Astrocyte (in vitro differentiated cells and primary cell): ENCODE measurements around the gene DBET. TPM values are rescaled to one million over a fixed set of nuclear protein-coding genes. Genes with fewer than 3 reads are reported as not detected.
"Not testable (repeated sequence)": the region's sequence is repeated elsewhere in the genome, so short reads cannot be mapped to it uniquely, and the experiment has no call there.

Experiments used
- DNase-seq: peaks from one replicate; pipeline ENCODE4 v3.0.0-alpha.2; 2010; ENCODE audit warnings: low read depth
- FAIRE-seq: peaks from 2 replicates; lab custom pipeline; 2011; peaks lifted over from hg19 to GRCh38; lab: Jason Lieb, UNC
- H2AFZ ChIP-seq: 2 replicates; pipeline ENCODE4 v1.6.0; 2012; ENCODE audit warnings: low read depth, low read length, inconsistent platforms
- H3K27ac ChIP-seq: 2 replicates; pipeline ENCODE4 v1.5.1; 2011; ENCODE audit warnings: low read depth, low read length, inconsistent platforms
- H3K27me3 ChIP-seq: 2 replicates; pipeline ENCODE4 v1.6.0; 2011; ENCODE audit warnings: low read length, inconsistent platforms; ENCODE audit not compliant: insufficient read depth
- H3K36me3 ChIP-seq: 2 replicates; pipeline ENCODE4 v1.5.1; 2011; ENCODE audit warnings: low read length, inconsistent platforms; ENCODE audit not compliant: insufficient read depth
- H3K4me1 ChIP-seq: 2 replicates; pipeline ENCODE4 v1.5.1; 2011; ENCODE audit warnings: low read length, inconsistent platforms; ENCODE audit not compliant: insufficient read depth
- H3K4me2 ChIP-seq: 2 replicates; pipeline ENCODE4 v1.6.0; 2012; ENCODE audit warnings: low read length, inconsistent platforms
- H3K4me3 ChIP-seq: 2 replicates; pipeline ENCODE4 v1.5.1; 2011; ENCODE audit warnings: low read depth, mild to moderate bottlenecking, low read length, inconsistent platforms; ENCODE audit not compliant: insufficient read depth
- H3K79me2 ChIP-seq: 2 replicates; pipeline ENCODE4 v1.6.0; 2012; ENCODE audit warnings: mild to moderate bottlenecking, low read length, inconsistent platforms; ENCODE audit not compliant: insufficient read depth
- H3K9ac ChIP-seq: 2 replicates; pipeline ENCODE4 v1.6.0; 2012; ENCODE audit warnings: mild to moderate bottlenecking, low read length, inconsistent platforms
- H3K9me3 ChIP-seq: 2 replicates; pipeline ENCODE4 v1.5.1; 2012; ENCODE audit warnings: low read depth, mild to moderate bottlenecking, low read length, inconsistent platforms; ENCODE audit not compliant: insufficient read depth
- H4K20me1 ChIP-seq: 2 replicates; pipeline ENCODE4 v1.6.0; 2012; ENCODE audit warnings: low read length, inconsistent platforms; ENCODE audit not compliant: insufficient read depth
- H3K27ac Mint-ChIP-seq: one replicate; pipeline ENCODE4 v1.8.0; 2021; ENCODE audit warnings: mild to moderate bottlenecking, mixed read lengths; ENCODE audit not compliant: unreplicated experiment
- H3K27me3 Mint-ChIP-seq: one replicate; pipeline ENCODE4 v1.8.0; 2021; ENCODE audit warnings: low read depth, mixed read lengths; ENCODE audit not compliant: unreplicated experiment
- H3K36me3 Mint-ChIP-seq: one replicate; pipeline ENCODE4 v1.8.0; 2021; ENCODE audit warnings: low read depth, mixed read lengths; ENCODE audit not compliant: unreplicated experiment
- H3K4me1 Mint-ChIP-seq: one replicate; pipeline ENCODE4 v1.8.0; 2021; ENCODE audit warnings: low read depth, mixed read lengths; ENCODE audit not compliant: unreplicated experiment
- H3K4me3 Mint-ChIP-seq: one replicate; pipeline ENCODE4 v1.8.0; 2021; ENCODE audit warnings: mild to moderate bottlenecking, moderate library complexity, mixed read lengths; ENCODE audit not compliant: unreplicated experiment
- H3K9me3 Mint-ChIP-seq: one replicate; pipeline ENCODE4 v1.8.0; 2021; ENCODE audit warnings: mild to moderate bottlenecking, mixed read lengths; ENCODE audit not compliant: unreplicated experiment
- total RNA-seq: library from RNA; stranded (reverse); gene quantifications from 2 replicates; pipeline ENCODE4 v1.2.1, GENCODE V29; 2021

Gene DBET
- total RNA-seq, 1 donor from 2014 or later = not detected

GRCh38 chr4:190110033-190110432 lies 45.7 kb downstream of the DBET start:
- not testable (repeated sequence) for FAIRE-seq, H3K9me3 Mint-ChIP-seq

DNA sequence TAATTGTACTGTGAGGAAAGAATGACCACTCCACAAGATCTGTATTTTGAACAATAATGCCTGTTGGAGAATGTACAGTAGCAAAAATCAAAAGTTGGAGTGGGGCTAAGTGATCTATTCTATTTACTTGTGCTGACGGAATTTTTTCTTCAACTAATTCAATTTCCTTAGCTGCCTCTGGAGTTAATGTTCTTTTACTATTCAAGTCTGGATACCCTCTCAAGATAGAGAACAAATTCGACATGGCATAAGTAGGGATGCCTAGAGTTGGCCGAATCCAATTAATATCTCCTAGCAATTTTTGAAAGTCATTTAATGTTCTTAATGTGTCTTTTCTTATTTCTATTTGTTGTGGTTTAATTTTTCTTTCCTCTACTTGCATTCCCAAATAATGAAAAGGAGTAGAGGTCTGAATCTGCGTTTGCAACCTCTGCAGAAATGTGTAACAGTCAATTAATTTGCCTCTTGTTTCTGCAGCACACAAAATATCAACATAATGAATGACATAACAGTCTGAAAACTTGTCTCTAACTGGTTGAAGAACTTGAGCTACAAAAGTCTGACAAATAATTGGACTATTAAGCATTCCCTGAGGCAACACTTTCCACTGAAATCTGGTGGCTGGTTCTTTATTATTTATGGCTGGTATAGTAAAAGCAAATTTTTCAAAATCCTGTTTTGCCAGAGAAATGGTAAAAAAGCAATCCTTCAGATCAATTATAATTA lies 46.4 kb downstream of the DBET start:
- not testable (repeated sequence) for H3K4me3 Mint-ChIP-seq, H3K27me3 ChIP-seq, H4K20me1 ChIP-seq, H3K27me3 Mint-ChIP-seq, H3K79me2 ChIP-seq, H3K4me1 Mint-ChIP-seq, H2AFZ ChIP-seq, H3K36me3 ChIP-seq, H3K36me3 Mint-ChIP-seq, H3K4me2 ChIP-seq, H3K4me1 ChIP-seq, H3K27ac ChIP-seq, H3K9me3 ChIP-seq, H3K4me3 ChIP-seq, FAIRE-seq, H3K9ac ChIP-seq, H3K27ac Mint-ChIP-seq, H3K9me3 Mint-ChIP-seq
- DNase-seq = peak; percentile 0

More at GRCh38 chr4:190110033-190110432, 45.7 kb downstream of the DBET start:
- not testable (repeated sequence) for H3K27ac ChIP-seq, H3K27me3 ChIP-seq, H3K36me3 Mint-ChIP-seq, H3K4me3 ChIP-seq, H4K20me1 ChIP-seq, DNase-seq, H3K4me2 ChIP-seq, H3K27ac Mint-ChIP-seq, H3K27me3 Mint-ChIP-seq, H2AFZ ChIP-seq, H3K4me1 Mint-ChIP-seq, H3K4me1 ChIP-seq, H3K36me3 ChIP-seq, H3K9me3 ChIP-seq, H3K4me3 Mint-ChIP-seq, H3K79me2 ChIP-seq, H3K9ac ChIP-seq

GRCh38 chr4:190112879-190113278 lies 48.6 kb downstream of the DBET start:
- H3K27me3 Mint-ChIP-seq, H3K27ac Mint-ChIP-seq, H2AFZ ChIP-seq, H3K36me3 ChIP-seq, H3K79me2 ChIP-seq, H3K4me1 ChIP-seq, H3K9me3 Mint-ChIP-seq, FAIRE-seq, DNase-seq, H3K9ac ChIP-seq, H3K4me2 ChIP-seq, H3K4me3 Mint-ChIP-seq, H3K4me3 ChIP-seq, H3K27ac ChIP-seq, H3K9me3 ChIP-seq, H4K20me1 ChIP-seq, H3K36me3 Mint-ChIP-seq, H3K27me3 ChIP-seq, H3K4me1 Mint-ChIP-seq: not testable (repeated sequence)

GRCh38 chr4:190114991-190115390 lies 50.7 kb downstream of the DBET start:
- FAIRE-seq = not testable (repeated sequence)

More at GRCh38 chr4:190114991-190115390, 50.7 kb downstream of the DBET start:
- not testable (repeated sequence) for H3K36me3 Mint-ChIP-seq, H3K9me3 Mint-ChIP-seq, H2AFZ ChIP-seq, H3K4me3 Mint-ChIP-seq, H3K4me1 Mint-ChIP-seq, DNase-seq, H3K27me3 ChIP-seq, H3K4me2 ChIP-seq, H3K27me3 Mint-ChIP-seq, H3K4me1 ChIP-seq, H3K27ac ChIP-seq, H3K79me2 ChIP-seq, H3K36me3 ChIP-seq, H3K9me3 ChIP-seq, H3K9ac ChIP-seq, H3K27ac Mint-ChIP-seq, H3K4me3 ChIP-seq, H4K20me1 ChIP-seq

Other genes starting within 250 kb of the DBET start
- gene FRG1, start 123.6 kb upstream of the DBET start, total RNA-seq = 30.7 and 33.4 TPM in 2 replicates
- not detected in 2 replicates for gene FRG2, start 37.2 kb upstream of the DBET start, total RNA-seq
- not detected in 2 replicates for gene DUX4, start 109.3 kb downstream of the DBET start, total RNA-seq